Neuronal stem cell (in vitro differentiated cells): ENCODE data around the gene PDE3B.

Experiments used
- DNase-seq: peaks from one replicate; pipeline ENCODE4 v3.0.0-alpha.2; 2013; ENCODE audit warnings: low spot score
- H2AFZ ChIP-seq: one replicate; pipeline ENCODE4 v1.6.1; 2013; ENCODE audit warnings: mild to moderate bottlenecking, low read length, inconsistent platforms
- H2AK5ac ChIP-seq: 2 replicates; pipeline ENCODE4 v1.6.1; 2013; ENCODE audit warnings: low read depth, mild to moderate bottlenecking, inconsistent platforms, low read length, moderate library complexity, mixed read lengths
- H2BK120ac ChIP-seq: 2 replicates; pipeline ENCODE4 v1.6.1; 2013; ENCODE audit warnings: low read depth, mild to moderate bottlenecking, inconsistent platforms, low read length, moderate library complexity, mixed read lengths
- H2BK12ac ChIP-seq: one replicate; pipeline ENCODE4 v1.6.1; 2013; ENCODE audit warnings: low read length, inconsistent platforms
- H2BK15ac ChIP-seq: 2 replicates; pipeline ENCODE4 v1.6.1; 2013; ENCODE audit warnings: mild to moderate bottlenecking, low read length, inconsistent platforms, mixed read lengths
- H2BK5ac ChIP-seq: one replicate; pipeline ENCODE4 v1.6.1; 2013; ENCODE audit warnings: inconsistent platforms, mild to moderate bottlenecking, low read length, moderate library complexity
- H3K14ac ChIP-seq: one replicate; pipeline ENCODE4 v1.6.1; 2013; ENCODE audit warnings: low read length, inconsistent platforms
- H3K18ac ChIP-seq: 2 replicates; pipeline ENCODE4 v1.6.1; 2013; ENCODE audit warnings: low read length, inconsistent platforms
- H3K23ac ChIP-seq: 2 replicates; pipeline ENCODE4 v1.6.1; 2013; ENCODE audit warnings: low read depth, mild to moderate bottlenecking, mixed read lengths, low read length, inconsistent platforms; ENCODE audit not compliant: poor library complexity
- H3K27ac ChIP-seq: replicated peaks from 3 replicates; pipeline ENCODE4 v1.5.1; 2013; ENCODE audit warnings: low read length, inconsistent platforms
- H3K27me3 ChIP-seq, 3 experiments: 2 replicates each; pipeline ENCODE4 v1.6.1; 2013; ENCODE audit warnings: low read length in 3 of 3, mild to moderate bottlenecking in 2 of 3, inconsistent platforms in 1 of 3, low read depth in 1 of 3, mixed read lengths in 1 of 3, moderate library complexity in 1 of 3; ENCODE audit not compliant: control insufficient read depth in 3 of 3, insufficient read depth in 3 of 3
- H3K36me3 ChIP-seq, 2 donors: replicated peaks in 1 of 2; 2 replicates each; pipeline ENCODE4 v1.6.1; 2013; ENCODE audit warnings: low read length in 2 of 2; ENCODE audit not compliant: control insufficient read depth in 2 of 2, insufficient read depth in 2 of 2
- H3K4ac ChIP-seq: 2 replicates; pipeline ENCODE4 v1.6.1; 2013; ENCODE audit warnings: inconsistent platforms, mild to moderate bottlenecking, low read length, moderate library complexity
- H3K4me1 ChIP-seq, 2 donors: 1 replicate in 1 of 2; 2 replicates in 1 of 2; pipeline ENCODE4 v1.6.1; 2013; ENCODE audit warnings: low read length in 2 of 2, low read depth in 1 of 2; ENCODE audit not compliant: control insufficient read depth in 2 of 2, insufficient read depth in 1 of 2
- H3K4me2 ChIP-seq: one replicate; pipeline ENCODE4 v1.6.1; 2013; ENCODE audit warnings: mild to moderate bottlenecking, low read length, inconsistent platforms; ENCODE audit not compliant: insufficient read depth, poor library complexity, severe bottlenecking
- H3K4me3 ChIP-seq, 2 donors: 2 replicates each; pipeline ENCODE4 v1.5.1; 2013; ENCODE audit warnings: low read length in 2 of 2, mild to moderate bottlenecking in 2 of 2, inconsistent platforms in 1 of 2, moderate library complexity in 1 of 2
- H3K79me1 ChIP-seq: one replicate; pipeline ENCODE4 v1.6.1; 2013; ENCODE audit warnings: low read depth, mild to moderate bottlenecking, inconsistent platforms, low read length, moderate library complexity
- H3K9ac ChIP-seq: one replicate; pipeline ENCODE4 v1.6.1; 2013; ENCODE audit warnings: mild to moderate bottlenecking, low read depth, low read length, inconsistent platforms; ENCODE audit not compliant: poor library complexity
- H3K9me3 ChIP-seq, 2 donors: replicated peaks in 1 of 2; 2 replicates each; pipeline versions ENCODE3 to v1.6.1; 2013; ENCODE audit warnings: low read length in 2 of 2, mild to moderate bottlenecking in 2 of 2, inconsistent platforms in 1 of 2, low read depth in 1 of 2, mixed read lengths in 1 of 2, moderate library complexity in 1 of 2; ENCODE audit not compliant: control insufficient read depth in 2 of 2, insufficient read depth in 1 of 2
- H4K8ac ChIP-seq: one replicate; pipeline ENCODE4 v1.6.1; 2013; ENCODE audit warnings: low read depth, mild to moderate bottlenecking, inconsistent platforms, low read length, moderate library complexity
- H4K91ac ChIP-seq: one replicate; pipeline ENCODE4 v1.6.1; 2013; ENCODE audit warnings: low read length, low read depth, mild to moderate bottlenecking, inconsistent platforms; ENCODE audit not compliant: poor library complexity
- WGBS, 2 donors: extraction: QIAGEN DNeasy Blood & Tissue Kit; methylation state at CpG; one replicate each; pipeline ENCODE4 v1.1.7; 2013; ENCODE audit warnings: missing lambda C conversion rate in 2 of 2, mixed read lengths in 1 of 2; ENCODE audit not compliant: insufficient read length in 2 of 2, insufficient replicate concordance in 1 of 2; ENCODE audit errors: extremely low coverage in 2 of 2; 5-methylcytosine and 5-hydroxymethylcytosine counted together

Gene PDE3B

DNA sequence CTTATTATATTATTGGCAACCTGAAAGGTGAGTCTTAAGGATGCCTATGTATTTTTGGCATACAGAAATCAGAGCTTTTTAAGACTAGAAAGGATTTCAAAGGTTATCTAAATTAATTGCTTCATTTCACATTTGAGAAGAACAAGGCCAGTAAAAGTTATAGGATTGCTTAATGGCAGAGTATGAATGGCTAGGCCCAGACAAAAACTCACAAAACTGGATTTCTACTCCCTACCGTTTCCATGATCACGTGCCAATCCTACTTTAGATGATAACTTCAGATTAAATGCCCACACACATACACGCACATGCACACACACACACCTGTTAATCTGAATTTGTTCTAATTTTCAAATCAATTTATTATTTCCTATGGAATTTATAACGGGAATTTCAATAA is 1.8 kb upstream of the PDE3B start:
- H4K91ac ChIP-seq = no peak overlapping the region
- H2BK5ac ChIP-seq = no peak overlapping the region
- H2AFZ ChIP-seq = no peak overlapping the region
- H4K8ac ChIP-seq = no peak overlapping the region
- no peak overlapping the region for H2AK5ac ChIP-seq
- no peak overlapping the region for H2BK12ac ChIP-seq
- no peaks in the 10 kb centered on the region for H3K9me3 ChIP-seq
- H3K27ac ChIP-seq = no peak overlapping the region
- H3K9ac ChIP-seq = no peak overlapping the region
- DNase-seq = no peak
- H3K4me1 ChIP-seq = peaks cover 3 to 4% of the 10 kb centered on the region in 2 donors
- H3K36me3 ChIP-seq = peaks cover 0 to 2% of the 10 kb centered on the region in 2 donors
- no peak overlapping the region for H3K18ac ChIP-seq
- peaks cover 0 to 2% (median 0%) of the 10 kb centered on the region in 3 experiments for H3K27me3 ChIP-seq
- H3K79me1 ChIP-seq = peaks cover 5% of the 10 kb centered on the region
- no peak overlapping the region for H2BK15ac ChIP-seq
- no peak overlapping the region for H3K4me2 ChIP-seq
- no peak overlapping the region for H3K23ac ChIP-seq
- H2BK120ac ChIP-seq = no peak overlapping the region
- no peak overlapping the region for H3K4ac ChIP-seq
- no peak overlapping the region for H3K14ac ChIP-seq
- H3K4me3 ChIP-seq = no peak overlapping the region
- no CpG with 5 or more reads among the region's 4 CpGs for WGBS, 2 donors

DNA sequence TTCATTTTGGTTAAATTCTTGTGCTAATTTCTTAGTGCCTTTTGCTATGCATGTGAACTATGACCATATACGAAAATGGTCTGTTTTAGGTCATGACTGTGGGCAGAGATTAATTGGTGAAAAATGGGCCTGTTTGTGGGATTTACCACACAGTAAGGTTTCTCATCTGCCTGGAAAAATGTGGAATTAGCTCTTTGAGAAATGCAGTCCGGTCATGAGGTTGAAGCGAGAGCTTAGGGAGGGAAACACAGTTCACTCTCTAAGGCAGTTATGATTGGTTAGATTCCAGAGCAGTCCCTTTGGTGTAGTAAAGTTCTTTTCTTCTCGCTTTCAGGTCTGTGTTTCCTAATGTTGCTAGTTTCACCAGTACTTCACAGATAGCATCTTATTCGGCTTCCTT is 1.2 kb upstream of the PDE3B start:
- Histone ChIP-seq H3K79me1 (peaks cover 5% of the 10 kb centered on the region), H3K4me3 (no peak overlapping the region), H3K9ac (no peak overlapping the region), H3K36me3 (peaks cover 0 to 2% of the 10 kb centered on the region in 2 donors), H4K8ac (no peak overlapping the region), H3K14ac (no peak overlapping the region), H2BK120ac (no peak overlapping the region), H2AFZ (peak overlapping the region; percentile 99), H2AK5ac (no peak overlapping the region), H3K9me3 (no peaks in the 10 kb centered on the region), H3K27me3 (peaks cover 0 to 2% (median 0%) of the 10 kb centered on the region in 3 experiments), H2BK12ac (no peak overlapping the region), H3K4ac (no peak overlapping the region), H4K91ac (no peak overlapping the region), H3K18ac (no peak overlapping the region), H3K23ac (no peak overlapping the region), H2BK15ac (no peak overlapping the region), H3K4me1 (peaks cover 3 to 4% of the 10 kb centered on the region in 2 donors), H3K27ac (no peak overlapping the region), H3K4me2 (no peak overlapping the region), H2BK5ac (no peak overlapping the region)
- no CpG with 5 or more reads among the region's 5 CpGs for WGBS, 2 donors
- DNase-seq = no peak

DNA sequence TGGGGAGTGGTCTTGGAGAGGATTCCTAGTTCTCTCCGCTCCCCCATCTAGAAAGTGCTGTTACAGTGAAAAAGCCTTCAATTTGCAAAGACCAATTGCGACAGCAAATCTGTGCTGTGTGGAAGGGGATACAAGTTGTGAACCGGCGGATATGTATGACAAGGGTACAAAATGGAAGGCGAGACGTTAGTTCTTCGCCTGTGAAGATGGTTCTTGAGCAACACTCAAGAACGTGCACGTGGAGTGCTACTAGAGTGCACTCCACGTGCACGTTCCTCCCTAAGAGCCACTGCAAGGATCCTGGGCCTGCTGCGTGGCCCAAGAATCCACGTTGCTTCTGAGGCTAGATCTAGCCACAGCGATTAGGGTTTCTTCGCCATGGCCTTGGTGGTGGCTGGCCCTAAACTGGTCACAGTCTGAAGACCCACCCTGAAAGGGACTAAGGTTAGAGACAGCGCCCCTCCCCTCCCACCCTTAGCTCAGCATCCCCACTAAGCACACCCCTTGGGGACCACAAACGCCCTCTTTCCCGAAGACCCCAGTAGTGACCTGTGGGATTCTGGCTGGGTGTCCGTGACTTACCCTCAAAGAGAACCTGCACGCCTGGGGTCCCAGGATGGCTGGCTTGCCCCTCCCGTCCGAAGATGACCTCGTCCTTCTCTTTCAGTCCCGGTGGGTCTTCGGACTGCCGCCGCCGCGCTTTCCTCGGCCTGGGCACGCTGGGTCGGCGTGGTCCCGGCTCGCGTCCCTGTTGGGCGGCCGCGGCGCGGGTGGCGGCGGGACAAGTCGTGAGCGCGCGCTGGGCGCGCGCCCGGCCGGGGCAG is 519 bp upstream of the PDE3B start:
- no CpG with 5 or more reads among the region's 52 CpGs for WGBS, 2 donors

DNA sequence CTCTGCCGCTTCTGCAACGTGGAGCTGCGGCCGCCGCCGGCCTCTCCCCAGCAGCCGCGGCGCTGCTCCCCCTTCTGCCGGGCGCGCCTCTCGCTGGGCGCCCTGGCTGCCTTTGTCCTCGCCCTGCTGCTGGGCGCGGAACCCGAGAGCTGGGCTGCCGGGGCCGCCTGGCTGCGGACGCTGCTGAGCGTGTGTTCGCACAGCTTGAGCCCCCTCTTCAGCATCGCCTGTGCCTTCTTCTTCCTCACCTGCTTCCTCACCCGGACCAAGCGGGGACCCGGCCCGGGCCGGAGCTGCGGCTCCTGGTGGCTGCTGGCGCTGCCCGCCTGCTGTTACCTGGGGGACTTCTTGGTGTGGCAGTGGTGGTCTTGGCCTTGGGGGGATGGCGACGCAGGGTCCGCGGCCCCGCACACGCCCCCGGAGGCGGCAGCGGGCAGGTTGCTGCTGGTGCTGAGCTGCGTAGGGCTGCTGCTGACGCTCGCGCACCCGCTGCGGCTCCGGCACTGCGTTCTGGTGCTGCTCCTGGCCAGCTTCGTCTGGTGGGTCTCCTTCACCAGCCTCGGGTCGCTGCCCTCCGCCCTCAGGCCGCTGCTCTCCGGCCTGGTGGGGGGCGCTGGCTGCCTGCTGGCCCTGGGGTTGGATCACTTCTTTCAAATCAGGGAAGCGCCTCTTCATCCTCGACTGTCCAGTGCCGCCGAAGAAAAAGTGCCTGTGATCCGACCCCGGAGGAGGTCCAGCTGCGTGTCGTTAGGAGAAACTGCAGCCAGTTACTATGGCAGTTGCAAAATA is 816 bp downstream of the PDE3B start:
- H2AFZ ChIP-seq = peak overlapping the region; percentile 99
- peak overlapping the region; percentile 75 for H3K14ac ChIP-seq
- H3K23ac ChIP-seq = peak overlapping the region; percentile 99
- peak overlapping the region; percentile 53 for H3K4ac ChIP-seq
- H3K79me1 ChIP-seq = peaks cover 5% of the 10 kb centered on the region
- peak overlapping the region; percentile 99 for H3K18ac ChIP-seq
- peaks cover 0 to 2% (median 0%) of the 10 kb centered on the region in 3 experiments for H3K27me3 ChIP-seq
- no peak overlapping the region for H4K91ac ChIP-seq
- peak overlapping the region; percentile 98 for H2BK5ac ChIP-seq
- H2BK12ac ChIP-seq = peak overlapping the region; percentile 41
- no peaks in the 10 kb centered on the region for H3K9me3 ChIP-seq
- peak overlapping the region; percentile 43 for H4K8ac ChIP-seq
- H2BK15ac ChIP-seq = peak overlapping the region; percentile 89
- H2BK120ac ChIP-seq = peak overlapping the region; percentile 96
- H3K4me2 ChIP-seq = peak overlapping the region; percentile 83
- H3K27ac ChIP-seq = peak overlapping the region; percentile 84
- peak; percentile 43 for DNase-seq
- peaks cover 3 to 5% of the 10 kb centered on the region in 2 donors for H3K4me1 ChIP-seq
- no peaks in the 10 kb centered on the region for H3K36me3 ChIP-seq
- peak overlapping the region; percentile 88 to 98 for H3K4me3 ChIP-seq
- peak overlapping the region; percentile 96 for H3K9ac ChIP-seq
- peak overlapping the region; percentile 63 for H2AK5ac ChIP-seq
- no CpG with 5 or more reads among the region's 65 CpGs for WGBS, 2 donors

More for the DNA sequence above, 519 bp upstream of the PDE3B start:
- Histone ChIP-seq H3K4ac (no peak overlapping the region), H3K4me3 (peak overlapping the region; percentile 88 to 98), H3K14ac (no peak overlapping the region), H3K4me1 (peaks cover 3 to 4% of the 10 kb centered on the region in 2 donors), H4K8ac (no peak overlapping the region), H3K23ac (peak overlapping the region; percentile 99), H3K9ac (peak overlapping the region; percentile 82), H3K27me3 (peaks cover 0 to 2% (median 0%) of the 10 kb centered on the region in 3 experiments), H3K27ac (no peak overlapping the region), H2AFZ (peak overlapping the region; percentile 99), H2BK5ac (no peak overlapping the region), H3K79me1 (peaks cover 5% of the 10 kb centered on the region), H4K91ac (no peak overlapping the region), H3K9me3 (no peaks in the 10 kb centered on the region), H2BK15ac (peak overlapping the region; percentile 72), H2BK12ac (no peak overlapping the region), H3K36me3 (peaks cover 0 to 2% of the 10 kb centered on the region in 2 donors), H2BK120ac (no peak overlapping the region), H2AK5ac (no peak overlapping the region), H3K4me2 (peak overlapping the region; percentile 83), H3K18ac (peak overlapping the region; percentile 97)
- no peak for DNase-seq
